Right ventricle myocardium superior (tissue), 1 donor: ENCODE results near the gene CCDC136. TPM values are rescaled to one million over a fixed set of nuclear protein-coding genes. Genes with fewer than 3 reads are reported as not detected.

ENCODE experiments used
- ATAC-seq: fragments of 200-7000 bp; cut with Tn5 transposase; one replicate; pipeline ENCODE4 v1.9.1; 2020; ENCODE audit warnings: mild to moderate bottlenecking; ENCODE audit not compliant: poor library complexity
- DNase-seq: peaks from one replicate; pipeline ENCODE4 v3.0.0-alpha.2; 2020
- intact Hi-C: fragments of 100-400 bp; cut with DNase I; formaldehyde crosslinking; loops from one replicate; pipeline ENCODE4 v1.11.2; 2022
- total RNA-seq: library from RNA; stranded (reverse); fragmentation: NEBNext Ultra II Directional; extraction: Animal tissue kit (Norgen Biotek cat#: 25700); gene quantifications from one replicate; pipeline ENCODE4 v1.2.1, GENCODE V29; 2021
- donor health status: DM: no; HTN: yes; CAD: no; lungs with severe emphysema.

The CCDC136 gene
- total RNA-seq, 1 donor from 2014 or later, result 5.2 TPM

GRCh38 chr7:128799451-128799850 is 7.7 kb downstream of the CCDC136 start:
- ATAC-seq, result no peak

GRCh38 chr7:128800567-128800966 is 8.8 kb downstream of the CCDC136 start:
- intact Hi-C loops, result no loop called here
- ATAC-seq (no peak), DNase-seq (no peak)

More at GRCh38 chr7:128799451-128799850, 7.7 kb downstream of the CCDC136 start:
- intact Hi-C loops, result no loop called here
- DNase-seq, result no peak

- ATAC-seq, result no peak
- intact Hi-C loops, result no loop called here
- no peak for DNase-seq
Observed at GRCh38 chr7:128801003-128801402, 9.2 kb downstream of the CCDC136 start.

GRCh38 chr7:128801667-128802418 is 10.1 kb downstream of the CCDC136 start:
- ATAC-seq (no peak), DNase-seq (no peak)
- intact Hi-C loops, result no loop called here

- intact Hi-C loops, result no loop called here
- ATAC-seq (no peak), DNase-seq (no peak)
Observed at GRCh38 chr7:128804484-128804883, 12.7 kb downstream of the CCDC136 start.

- ATAC-seq (no peak), DNase-seq (no peak)
- intact Hi-C loops, result no loop called here
Observed at GRCh38 chr7:128805225-128805624, 13.5 kb downstream of the CCDC136 start.

- ATAC-seq, result no peak
- intact Hi-C loops, result no loop called here
- no peak for DNase-seq
Observed at GRCh38 chr7:128807191-128807590, 15.4 kb downstream of the CCDC136 start.

- no peak for DNase-seq
- no peak for ATAC-seq
- intact Hi-C loops, result no loop called here
Observed at GRCh38 chr7:128809363-128809762, 17.6 kb downstream of the CCDC136 start.

- DNase-seq (no peak), ATAC-seq (no peak)
- intact Hi-C loops, result no loop called here
Observed at GRCh38 chr7:128810473-128810872, 18.7 kb downstream of the CCDC136 start.

- intact Hi-C loops, result no loop called here
- ATAC-seq (no peak), DNase-seq (no peak)
Observed at GRCh38 chr7:128810997-128811396, 19.2 kb downstream of the CCDC136 start.

- intact Hi-C loops, result no loop called here
- DNase-seq, result no peak
- ATAC-seq, result no peak
Observed at GRCh38 chr7:128811631-128812430, 20.1 kb downstream of the CCDC136 start.

GRCh38 chr7:128812514-128813168 is 20.9 kb downstream of the CCDC136 start:
- DNase-seq (peak; percentile 78), ATAC-seq (peak; percentile 81)
- intact Hi-C loops, result no loop called here

GRCh38 chr7:128814499-128814898 is 22.7 kb downstream of the CCDC136 start:
- ATAC-seq (no peak), DNase-seq (no peak)
- intact Hi-C loops, result no loop called here

- DNase-seq, result no peak
- intact Hi-C loops, result no loop called here
- ATAC-seq, result peak; percentile 32
Observed at GRCh38 chr7:128815289-128815942, 23.6 kb downstream of the CCDC136 start.

GRCh38 chr7:128818694-128819093 is 26.9 kb downstream of the CCDC136 start:
- DNase-seq (no peak), ATAC-seq (no peak)

GRCh38 chr7:128821724-128822123 is 30.0 kb downstream of the CCDC136 start:
- intact Hi-C loops, result no loop called here
- ATAC-seq (no peak), DNase-seq (no peak)

More at GRCh38 chr7:128818694-128819093, 26.9 kb downstream of the CCDC136 start:
- intact Hi-C loops, result no loop called here

GRCh38 chr7:128826512-128826911 is 34.7 kb downstream of the CCDC136 start:
- DNase-seq (no peak), ATAC-seq (no peak)
- intact Hi-C loops, result no loop called here

GRCh38 chr7:128826916-128827247 is 35.1 kb downstream of the CCDC136 start:
- ATAC-seq (no peak), DNase-seq (no peak)
- intact Hi-C loops, result no loop called here
